NB4 (cell line): ENCODE results near the gene ARHGEF10L.

Experiments used
- MYC ChIP-seq: IDR thresholded peaks from 2 replicates; pipeline ENCODE4 v1.6.1; 2011; ENCODE audit warnings: low read depth, low read length
- POLR2A ChIP-seq: IDR thresholded peaks from 2 replicates; pipeline ENCODE4 v1.6.1; 2011; ENCODE audit warnings: mild to moderate bottlenecking; ENCODE audit not compliant: insufficient read length; ENCODE audit errors: extremely low read depth
- TF ChIP-seq, protein P1 (sequence below): IDR thresholded peaks from one replicate; pipeline ENCODE4 v1.5.1; 2012; ENCODE audit warnings: low read depth, low read length
- TF ChIP-seq, protein P2 (sequence below): IDR thresholded peaks from 2 replicates; pipeline ENCODE4 v1.6.1; 2011; ENCODE audit warnings: low read depth, low read length

DNA sequence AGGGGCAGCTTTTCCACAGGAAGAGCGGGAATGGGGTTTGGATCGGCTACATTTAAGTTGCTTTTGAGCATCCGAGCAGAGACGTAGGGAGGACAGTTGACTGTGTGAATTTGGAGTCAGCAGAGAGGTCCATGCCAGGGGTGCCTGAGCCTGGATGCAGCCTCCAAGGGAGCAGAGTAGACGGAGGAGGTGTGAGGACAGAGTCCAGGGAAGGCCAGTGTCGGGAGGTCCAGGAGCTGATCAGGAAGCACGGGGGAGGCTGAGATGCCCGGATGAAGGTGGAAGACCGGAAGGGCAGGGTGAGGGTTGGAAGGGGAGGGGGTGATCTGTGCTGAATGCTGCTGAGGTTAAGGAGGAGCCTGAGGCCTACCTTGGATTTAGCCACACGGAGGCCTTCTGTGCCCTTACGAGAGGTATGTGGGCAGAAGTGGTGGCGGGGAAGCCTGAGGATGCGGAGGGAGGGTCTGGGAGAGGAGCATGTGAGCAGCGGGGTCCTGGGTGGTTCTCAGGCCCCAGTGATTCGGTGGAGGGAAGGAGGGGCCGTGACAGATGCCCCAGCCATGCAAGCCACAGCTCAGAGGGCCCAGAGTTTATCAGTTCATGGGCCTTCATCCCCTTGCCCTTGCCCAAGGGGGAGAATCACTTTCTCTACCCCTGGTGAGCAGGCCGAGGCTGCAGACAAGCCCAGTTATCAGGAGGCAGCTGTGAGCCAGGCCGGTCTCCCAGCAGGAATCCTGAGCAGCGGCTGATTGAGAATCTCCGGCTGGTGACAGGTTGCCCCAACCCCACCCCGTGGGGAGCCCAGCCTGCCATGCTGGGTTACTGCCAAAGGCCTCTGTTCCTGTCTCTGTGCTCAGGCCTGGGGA is 161.7 kb downstream of the ARHGEF10L start:
- TF ChIP-seq, protein P1, sequence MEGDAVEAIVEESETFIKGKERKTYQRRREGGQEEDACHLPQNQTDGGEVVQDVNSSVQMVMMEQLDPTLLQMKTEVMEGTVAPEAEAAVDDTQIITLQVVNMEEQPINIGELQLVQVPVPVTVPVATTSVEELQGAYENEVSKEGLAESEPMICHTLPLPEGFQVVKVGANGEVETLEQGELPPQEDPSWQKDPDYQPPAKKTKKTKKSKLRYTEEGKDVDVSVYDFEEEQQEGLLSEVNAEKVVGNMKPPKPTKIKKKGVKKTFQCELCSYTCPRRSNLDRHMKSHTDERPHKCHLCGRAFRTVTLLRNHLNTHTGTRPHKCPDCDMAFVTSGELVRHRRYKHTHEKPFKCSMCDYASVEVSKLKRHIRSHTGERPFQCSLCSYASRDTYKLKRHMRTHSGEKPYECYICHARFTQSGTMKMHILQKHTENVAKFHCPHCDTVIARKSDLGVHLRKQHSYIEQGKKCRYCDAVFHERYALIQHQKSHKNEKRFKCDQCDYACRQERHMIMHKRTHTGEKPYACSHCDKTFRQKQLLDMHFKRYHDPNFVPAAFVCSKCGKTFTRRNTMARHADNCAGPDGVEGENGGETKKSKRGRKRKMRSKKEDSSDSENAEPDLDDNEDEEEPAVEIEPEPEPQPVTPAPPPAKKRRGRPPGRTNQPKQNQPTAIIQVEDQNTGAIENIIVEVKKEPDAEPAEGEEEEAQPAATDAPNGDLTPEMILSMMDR: no peak
- TF ChIP-seq POLR2A (no peak), MYC (no peak)
- TF ChIP-seq, protein P2, sequence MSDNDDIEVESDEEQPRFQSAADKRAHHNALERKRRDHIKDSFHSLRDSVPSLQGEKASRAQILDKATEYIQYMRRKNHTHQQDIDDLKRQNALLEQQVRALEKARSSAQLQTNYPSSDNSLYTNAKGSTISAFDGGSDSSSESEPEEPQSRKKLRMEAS: no peak
